ENCODE measurements around the gene LANCL2.

Gene LANCL2

DNA sequence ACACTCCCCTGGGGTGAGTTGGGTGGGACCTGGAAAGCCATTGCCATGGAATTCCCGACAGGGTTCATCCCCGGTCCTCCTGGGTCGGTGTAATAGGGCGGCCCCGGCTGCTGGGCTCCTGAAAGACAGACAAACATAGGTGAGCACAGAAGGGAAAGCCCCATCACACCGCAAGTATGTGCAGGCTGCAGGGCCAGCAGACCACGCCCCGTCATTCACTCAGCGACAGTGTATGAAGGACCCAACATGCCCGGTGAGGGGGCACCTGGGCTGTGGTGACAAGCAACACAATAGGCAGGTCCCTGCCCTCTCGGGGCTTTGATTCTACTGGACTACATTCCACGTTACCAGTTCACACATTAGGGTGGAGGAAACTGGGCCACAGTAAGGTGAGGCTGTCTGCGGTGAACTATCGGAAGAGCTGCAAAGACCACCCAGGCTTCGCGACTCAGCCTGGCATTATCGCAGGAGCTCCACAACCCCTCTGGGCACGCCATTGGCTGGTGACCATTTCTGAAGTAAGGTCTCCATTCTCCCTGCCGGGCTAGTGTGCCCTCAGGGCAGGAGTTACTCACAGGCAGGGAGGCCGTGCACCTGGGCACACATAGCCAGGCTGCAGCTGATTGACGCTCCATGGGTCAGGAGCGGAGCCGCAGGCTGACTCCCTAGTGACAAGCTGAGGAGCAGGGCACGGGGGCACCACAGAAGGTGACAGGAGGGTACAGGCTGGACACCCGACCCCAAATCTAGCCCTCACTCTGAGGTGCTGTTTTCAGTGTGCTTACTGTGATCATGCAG is 108.0 kb downstream of the LANCL2 start:
- DNase-seq, result no peak

DNA sequence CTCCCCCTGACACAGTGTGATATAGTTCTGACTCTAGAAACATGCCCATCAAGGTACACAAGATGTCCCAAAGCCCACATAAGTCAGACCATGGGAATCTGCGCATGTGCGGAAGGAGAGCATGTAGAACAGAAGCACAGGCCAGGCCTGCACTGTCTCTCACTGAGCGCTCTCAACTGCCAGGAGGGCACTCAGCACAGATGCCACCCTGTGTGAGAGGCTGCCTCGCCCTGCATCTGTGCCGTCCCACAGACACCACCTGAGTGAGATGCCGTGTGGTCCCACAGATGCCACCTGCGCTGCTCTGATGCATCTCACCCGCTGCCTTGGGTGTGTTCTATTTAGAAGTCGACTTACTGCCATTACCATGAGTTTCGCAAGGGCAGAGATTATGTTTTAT is 108.8 kb downstream of the LANCL2 start:
- no peak for DNase-seq

DNA sequence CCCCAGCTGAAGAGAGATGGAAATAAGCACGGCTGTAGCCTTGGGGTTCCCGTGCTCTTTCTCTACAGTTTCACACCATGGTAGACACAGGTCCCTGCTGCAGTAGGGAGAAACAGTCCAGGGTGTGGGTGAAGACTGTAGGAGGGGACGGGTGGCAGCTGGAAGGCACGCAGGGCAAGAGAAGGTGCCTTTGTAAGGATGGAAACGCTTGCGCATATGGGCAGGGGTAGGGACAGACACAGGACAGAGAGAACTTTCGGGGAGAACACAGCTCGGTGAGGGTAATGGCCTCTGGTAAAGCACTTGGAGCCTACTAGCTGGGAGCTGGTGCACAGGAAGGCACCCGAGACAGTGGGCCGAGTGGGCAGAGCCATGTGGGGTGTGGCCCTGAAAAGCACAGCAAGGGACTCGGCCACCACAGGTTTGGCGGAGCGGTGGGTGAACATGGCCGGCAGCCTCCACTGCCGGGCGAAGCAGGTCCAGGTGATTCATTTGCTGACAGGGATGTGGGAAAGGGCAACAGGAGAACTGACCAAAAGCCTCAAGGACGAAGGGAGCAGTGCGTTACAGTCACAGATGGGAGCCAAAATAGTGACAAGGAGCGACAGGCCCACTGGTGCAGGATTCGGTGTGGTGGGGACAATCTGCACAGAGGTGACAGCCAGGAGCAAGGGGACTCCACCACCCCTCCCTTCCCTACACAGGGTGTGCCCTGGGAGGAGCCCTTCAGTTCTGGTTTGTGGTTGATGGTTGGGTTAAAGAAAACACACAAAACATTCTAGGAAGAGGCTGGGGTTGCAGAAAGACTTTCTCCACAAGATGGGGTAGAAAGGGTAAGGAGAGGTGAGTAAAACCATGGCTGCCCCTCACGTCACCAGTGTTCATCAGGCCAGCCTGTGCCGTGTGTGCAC is 110.1 kb downstream of the LANCL2 start:
- DNase-seq, result no peak

DNA sequence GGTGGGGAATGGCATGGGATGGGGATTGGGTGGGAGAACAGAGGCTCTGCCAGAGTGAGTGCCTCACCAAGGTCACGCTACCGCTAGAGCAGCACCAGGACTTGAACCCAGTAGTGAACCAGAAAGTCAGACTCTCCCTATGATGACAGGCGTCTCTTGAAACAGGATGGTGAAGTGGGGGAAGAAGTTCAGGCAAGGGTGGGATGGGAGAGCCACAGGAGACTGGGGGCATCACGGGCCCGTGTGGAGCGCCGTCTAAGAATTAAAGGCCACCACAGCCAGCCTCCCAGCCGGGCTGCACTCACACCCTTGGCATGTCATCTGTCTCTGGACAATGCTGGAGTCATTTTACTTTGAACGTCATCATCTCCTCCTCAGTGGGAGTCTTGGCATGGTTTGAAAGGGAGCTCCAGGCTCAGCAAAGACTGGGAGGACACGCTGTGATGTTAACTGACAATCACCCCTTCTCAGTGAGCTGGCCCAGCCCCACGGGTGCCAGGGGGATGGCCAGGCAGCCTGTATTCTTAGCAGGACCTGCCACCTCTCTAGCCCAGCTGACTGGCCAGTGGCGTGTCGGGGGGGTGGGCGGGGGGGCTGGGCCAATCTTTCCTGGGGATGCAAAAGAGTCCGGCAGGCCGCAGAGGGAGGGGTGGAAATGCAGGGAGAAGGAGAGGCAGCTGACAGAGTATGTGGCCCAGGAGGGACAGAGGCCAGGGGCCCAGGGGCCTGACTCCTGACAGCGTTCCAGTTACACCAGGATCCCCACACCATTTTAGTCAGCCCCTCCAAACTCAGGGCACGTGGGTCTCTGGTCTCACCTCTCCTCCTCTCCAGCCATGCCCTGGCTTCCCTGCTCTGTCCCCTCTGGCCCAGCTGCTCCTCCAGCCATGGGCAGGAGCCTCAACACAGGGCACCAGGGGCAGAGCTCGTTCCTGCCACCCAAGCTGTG is 111.0 kb downstream of the LANCL2 start:
- DNase-seq, result no peak

DNA sequence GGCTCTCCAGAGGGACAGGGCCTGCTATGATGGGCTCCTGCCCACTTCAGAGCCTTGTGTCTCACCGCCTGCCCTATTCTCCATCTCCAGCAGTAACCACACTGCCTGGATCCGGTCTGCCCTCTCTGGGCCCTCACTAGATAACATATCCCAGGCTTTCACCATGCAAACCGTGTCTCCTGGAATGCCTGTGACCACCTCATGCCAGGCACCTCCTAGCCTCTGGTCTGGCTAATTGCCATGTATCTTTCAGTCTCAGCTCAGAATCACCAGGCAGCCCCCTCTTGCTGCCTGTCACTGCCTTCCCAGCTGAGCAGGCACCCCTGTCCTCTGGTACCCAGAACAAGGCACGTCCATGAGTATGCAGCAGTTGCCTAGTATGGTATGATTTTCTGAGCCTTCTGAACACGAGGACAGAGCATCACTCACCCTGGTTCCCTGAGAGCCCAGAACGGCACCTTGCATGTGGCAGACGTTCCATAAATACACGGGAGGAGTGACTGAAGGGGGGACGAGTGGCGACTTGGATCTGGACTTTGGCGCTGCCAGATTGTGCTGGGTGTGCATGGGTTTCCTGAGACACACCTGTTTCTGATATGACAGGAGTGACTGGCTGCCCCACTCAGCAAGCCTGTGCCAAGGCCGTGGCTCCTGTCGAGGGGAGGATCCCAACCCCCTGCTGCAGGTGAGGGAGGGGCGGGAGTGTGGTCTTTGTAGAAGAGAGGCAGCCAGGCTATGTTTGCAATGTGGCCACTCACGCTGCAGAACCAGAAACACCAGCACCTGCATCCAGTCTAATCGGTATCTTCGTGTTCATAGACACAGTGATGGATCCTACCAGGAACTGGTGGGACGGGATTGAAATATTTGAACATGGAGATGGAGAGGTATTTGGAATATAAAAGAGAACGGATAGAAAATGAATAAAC is 112.0 kb downstream of the LANCL2 start:
- no peak for DNase-seq

DNA sequence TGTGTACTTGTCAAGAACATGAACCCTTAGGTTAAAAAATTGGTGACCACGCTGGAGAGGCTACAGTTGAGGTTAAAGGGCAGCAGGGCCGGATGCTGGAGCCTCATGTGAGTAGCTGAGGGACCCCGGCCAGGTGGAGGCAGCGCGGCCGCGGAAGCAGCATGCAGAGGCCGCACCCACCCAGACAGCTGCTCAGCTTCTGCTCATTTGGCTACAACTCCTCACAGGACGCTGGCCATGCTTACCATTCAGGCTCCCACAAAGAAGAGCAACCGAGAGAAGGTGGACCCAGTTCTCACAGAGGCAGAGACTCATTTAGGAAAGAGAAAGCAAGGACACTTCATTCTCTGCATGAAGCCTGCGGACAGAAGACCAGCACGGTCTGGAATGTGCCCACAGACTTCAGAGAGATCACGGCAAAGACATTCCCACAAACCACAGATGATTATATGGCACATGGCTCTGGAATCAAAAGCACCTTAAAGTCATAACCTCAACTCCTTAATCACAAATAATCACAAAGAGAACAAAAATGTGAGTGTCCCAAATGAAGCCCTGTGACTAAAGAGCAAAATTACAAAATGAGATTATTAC is 112.7 kb downstream of the LANCL2 start:
- DNase-seq, result no peak

DNA sequence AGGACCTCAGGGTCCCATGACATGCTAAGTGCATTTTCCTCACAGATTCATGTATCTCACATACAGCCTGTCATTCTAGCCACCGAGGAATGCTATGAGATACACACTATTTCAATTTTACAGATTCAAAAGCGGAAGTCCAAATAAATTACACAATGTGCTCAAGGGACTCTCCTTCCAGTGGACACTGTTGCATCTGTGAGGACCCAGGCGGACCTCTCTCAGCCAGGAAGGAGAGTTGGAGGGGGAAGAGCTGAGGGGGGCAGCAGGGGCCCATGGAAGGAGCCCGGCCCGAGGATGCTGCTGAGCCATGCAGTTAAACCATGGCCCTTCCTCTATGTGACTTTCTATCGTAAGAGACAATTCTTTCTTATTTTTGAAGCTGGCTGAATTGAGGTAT is 113.6 kb downstream of the LANCL2 start:
- no peak for DNase-seq

DNA sequence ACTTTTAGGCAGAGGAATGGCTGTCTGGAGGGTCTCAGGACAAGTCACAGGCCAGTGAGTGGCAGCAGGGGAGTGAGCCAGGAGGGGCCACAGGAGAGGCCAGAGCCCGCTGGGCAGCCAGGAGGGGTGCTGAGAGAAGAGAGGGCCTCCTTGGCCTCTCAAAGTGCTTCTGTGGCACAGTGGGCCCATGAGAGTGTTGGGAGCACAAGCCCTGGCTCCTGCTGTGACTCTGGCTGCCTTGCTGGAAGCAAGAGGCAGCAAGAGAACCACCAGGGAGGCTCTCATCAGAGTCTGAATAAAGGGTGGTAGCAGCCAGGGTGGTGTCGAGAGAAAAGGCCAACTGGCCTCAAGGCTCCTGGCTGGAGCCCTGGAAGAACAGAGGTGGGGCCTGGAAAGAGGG is 116.0 kb downstream of the LANCL2 start:
- DNase-seq, result no peak

DNA sequence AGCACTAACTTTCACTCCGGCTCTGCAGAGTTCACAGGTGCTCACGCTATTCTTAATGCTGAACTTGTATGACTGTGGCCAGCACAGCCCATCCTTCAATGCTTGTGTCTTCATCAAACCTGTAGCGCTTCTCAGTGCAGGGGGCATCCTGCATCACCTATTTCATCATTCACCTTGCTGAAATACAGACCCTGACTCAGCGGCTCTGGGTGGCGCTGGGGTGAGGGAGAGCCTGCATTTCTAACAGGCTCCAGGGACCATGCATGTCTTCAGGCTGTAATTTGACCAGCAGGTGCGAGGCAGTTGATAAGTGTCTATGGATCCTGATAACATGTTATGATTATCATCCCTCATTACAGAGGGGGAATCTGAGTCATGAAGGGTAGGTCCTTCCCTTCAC is 117.9 kb downstream of the LANCL2 start:
- no peak for DNase-seq

All from NCI-H510A treated with DMSO at 0.1 percent for 48 hours (cell line).